HG03521 (cell line): ENCODE measurements around the gene CRYBB2.
"Not testable (repeated sequence)": the region's sequence is repeated elsewhere in the genome, so short reads cannot be mapped to it uniquely, and the experiment has no call there.

Experiments
- ATAC-seq: cut with Tn5 transposase; IDR thresholded peaks from one replicate; pipeline ENCODE4 v1.9.1; 2021; ENCODE audit warnings: mild to moderate bottlenecking, moderate library complexity; ENCODE audit not compliant: unreplicated experiment

CRYBB2 gene

GRCh38 chr22:25199731-25200520 lies 19.5 kb upstream of the CRYBB2 start, which contains the start of gene CRYBB3:
Gene CRYBB3 (plus strand): TSS chr22:25199858. CDS start chr22:25201397, 1,539 bp downstream.
- no peak for ATAC-seq

- no peak for ATAC-seq
Measured at GRCh38 chr22:25200967-25201366, 18.5 kb upstream of the CRYBB2 start.

GRCh38 chr22:25201557-25202273 lies 17.7 kb upstream of the CRYBB2 start:
- ATAC-seq, result no peak

GRCh38 chr22:25202290-25202921 lies 17.0 kb upstream of the CRYBB2 start:
- no peak for ATAC-seq

GRCh38 chr22:25203082-25203481 lies 16.4 kb upstream of the CRYBB2 start:
- no peak for ATAC-seq

GRCh38 chr22:25204547-25204946 lies 14.9 kb upstream of the CRYBB2 start:
- not testable (repeated sequence) for ATAC-seq

GRCh38 chr22:25205847-25206246 lies 13.6 kb upstream of the CRYBB2 start:
- ATAC-seq, result no peak

- ATAC-seq, result no peak
Measured at GRCh38 chr22:25206998-25207397, 12.4 kb upstream of the CRYBB2 start.

GRCh38 chr22:25207553-25208157 lies 11.8 kb upstream of the CRYBB2 start:
- ATAC-seq, result no peak

- no peak for ATAC-seq
Measured at GRCh38 chr22:25208328-25208727, 11.1 kb upstream of the CRYBB2 start.

- no peak for ATAC-seq
Measured at GRCh38 chr22:25208743-25209505, 10.5 kb upstream of the CRYBB2 start.

GRCh38 chr22:25210793-25211192 lies 8.6 kb upstream of the CRYBB2 start:
- ATAC-seq, result no peak

- ATAC-seq, result no peak
Measured at GRCh38 chr22:25212337-25212736, 7.1 kb upstream of the CRYBB2 start.

GRCh38 chr22:25213221-25213620 lies 6.2 kb upstream of the CRYBB2 start:
- no peak for ATAC-seq

GRCh38 chr22:25216230-25216629 lies 3.2 kb upstream of the CRYBB2 start:
- ATAC-seq, result no peak

- ATAC-seq, result no peak
Measured at GRCh38 chr22:25219948-25220442, 556 bp downstream of the CRYBB2 start.

- ATAC-seq, result no peak
Measured at GRCh38 chr22:25221790-25222189, 2.4 kb downstream of the CRYBB2 start.

- no peak for ATAC-seq
Measured at GRCh38 chr22:25223269-25223850, 3.9 kb downstream of the CRYBB2 start.

GRCh38 chr22:25228822-25229221 lies 9.4 kb downstream of the CRYBB2 start:
- no peak for ATAC-seq

- not testable (repeated sequence) for ATAC-seq
Measured at GRCh38 chr22:25230760-25231159, 11.3 kb downstream of the CRYBB2 start.
